ENCODE results near the gene CC2D2A.

Gene CC2D2A

DNA sequence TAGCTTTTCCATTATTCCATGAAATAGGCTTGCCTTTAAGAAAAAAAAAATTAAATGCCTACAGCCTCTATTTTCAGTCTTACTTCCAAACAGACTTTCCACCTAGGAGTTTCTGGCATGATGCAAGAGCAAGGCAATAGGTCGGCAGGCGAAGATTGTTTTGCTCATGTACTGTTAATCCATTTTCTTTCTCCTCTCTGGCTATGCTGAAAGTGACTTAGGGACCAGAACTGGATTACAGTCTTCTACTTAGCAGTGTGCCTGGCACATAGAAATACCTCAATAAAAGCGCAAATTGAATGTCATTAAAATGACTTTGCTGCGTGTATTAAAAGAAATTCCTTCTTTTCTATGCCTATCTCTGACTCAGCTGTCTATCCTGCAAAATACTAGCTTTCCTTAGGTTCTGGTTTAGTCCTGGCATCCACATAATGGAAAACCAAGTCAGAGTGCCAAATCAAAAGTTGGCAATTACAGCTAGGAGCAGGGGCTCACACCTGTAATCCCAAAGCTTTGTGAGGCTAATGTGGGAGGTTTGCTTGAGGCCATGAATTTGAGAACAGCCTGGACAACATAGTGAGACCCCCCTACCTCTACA lies 51.9 kb downstream of the CC2D2A start:
- no peak for DNase-seq

- DNase-seq, result no peak
Observed at GRCh38 chr4:15525080-15525479, 55.4 kb downstream of the CC2D2A start.

DNA sequence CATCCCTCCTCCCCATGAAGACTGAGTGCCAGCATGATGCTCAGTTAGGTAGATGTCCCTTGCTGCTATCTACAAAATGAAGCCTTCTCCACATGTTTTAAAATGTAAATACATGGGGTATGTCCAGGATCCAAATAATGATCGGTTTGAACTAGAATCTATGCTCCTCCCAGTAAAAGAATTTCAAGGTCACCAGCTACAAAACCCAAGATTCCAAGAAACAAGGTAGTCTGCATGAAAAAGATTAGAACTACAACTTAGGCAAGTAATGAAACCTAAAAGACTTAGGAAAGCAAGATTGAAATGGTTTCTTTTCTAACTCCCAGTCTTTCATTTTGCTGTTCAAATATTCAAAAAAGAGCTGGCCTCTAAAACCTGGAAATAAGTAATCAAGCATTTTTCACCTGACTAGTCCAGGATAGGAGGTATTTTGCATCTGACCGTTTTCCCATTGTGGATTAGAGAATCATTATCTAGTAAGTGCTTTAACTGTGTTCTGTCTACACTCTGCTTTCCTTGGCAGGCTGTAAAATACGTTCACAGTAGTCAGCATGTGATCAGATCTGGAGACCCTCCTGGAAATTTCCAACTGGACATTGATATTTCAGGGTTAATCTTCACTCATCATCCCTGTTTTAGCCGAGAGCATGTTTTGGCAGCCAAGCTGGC lies 57.4 kb downstream of the CC2D2A start:
- no peak for DNase-seq

DNA sequence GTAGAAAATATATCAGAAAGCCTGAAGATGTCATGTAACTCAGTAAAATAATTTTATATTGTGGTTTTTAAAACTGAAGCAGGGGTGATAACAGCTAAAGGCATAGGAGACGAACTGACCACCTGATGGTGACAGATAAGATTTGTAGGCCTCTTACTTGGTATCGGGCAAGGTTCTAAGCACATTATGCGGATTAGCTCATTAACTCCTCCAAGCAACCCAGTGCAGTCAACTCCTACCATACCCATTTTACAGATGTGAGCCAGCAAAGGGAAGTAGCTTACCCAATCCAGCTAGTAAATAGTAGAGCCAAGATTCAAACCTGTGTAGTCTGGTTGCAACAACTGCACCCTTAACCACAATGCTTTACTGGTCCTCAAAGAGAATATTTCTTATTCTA lies 62.1 kb downstream of the CC2D2A start:
- no peak for DNase-seq

GRCh38 chr4:15533817-15534216 lies 64.1 kb downstream of the CC2D2A start:
- no peak for DNase-seq

DNA sequence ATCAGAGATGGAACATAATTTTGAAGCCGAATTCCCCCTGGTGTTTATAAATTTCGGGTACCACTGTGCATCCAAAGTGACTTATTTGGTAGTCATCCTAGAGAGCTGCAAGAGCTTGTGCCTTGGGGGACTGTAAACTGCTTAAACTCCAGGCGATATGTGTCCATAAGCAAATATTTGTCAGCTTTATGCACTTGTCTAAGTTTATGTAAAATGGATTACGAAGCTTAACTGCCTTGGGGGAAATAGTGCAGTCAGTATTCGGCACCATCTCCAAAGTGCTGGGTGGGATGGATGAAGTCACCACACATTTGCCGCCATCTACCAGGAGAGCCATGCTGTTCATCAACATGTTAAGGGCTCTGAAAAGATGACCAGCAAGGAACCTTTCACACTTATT lies 65.9 kb downstream of the CC2D2A start:
- no peak for DNase-seq

- no peak for DNase-seq
Observed at GRCh38 chr4:15536552-15537499, 67.1 kb downstream of the CC2D2A start.

DNA sequence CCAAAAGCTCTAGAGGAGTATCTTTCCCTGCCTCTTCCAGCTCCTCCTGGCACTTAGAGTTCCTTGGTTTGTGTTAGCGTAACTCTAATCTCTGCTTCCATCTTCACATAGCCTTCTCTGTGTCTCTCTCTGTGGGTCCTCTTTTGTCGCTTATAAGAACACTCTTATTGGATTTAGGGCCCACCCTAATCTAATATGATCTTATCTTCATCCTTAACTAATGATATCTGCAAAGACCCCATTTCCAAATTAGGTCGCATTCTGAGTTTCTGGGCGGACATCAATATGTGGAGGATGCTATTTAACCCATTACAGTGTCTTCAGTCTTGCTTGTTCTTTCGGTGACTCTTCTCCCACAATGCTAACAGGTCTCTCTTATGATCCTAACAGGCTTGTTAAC lies 72.3 kb downstream of the CC2D2A start:
- DNase-seq, result no peak

GRCh38 chr4:15542760-15543159 lies 73.1 kb downstream of the CC2D2A start:
- DNase-seq, result no peak

GRCh38 chr4:15543537-15544247 lies 74.0 kb downstream of the CC2D2A start:
- no peak for DNase-seq

- no peak for DNase-seq
Observed at GRCh38 chr4:15544248-15544729, 74.6 kb downstream of the CC2D2A start.

- DNase-seq, result no peak
Observed at GRCh38 chr4:15545371-15545770, 75.7 kb downstream of the CC2D2A start.

DNA sequence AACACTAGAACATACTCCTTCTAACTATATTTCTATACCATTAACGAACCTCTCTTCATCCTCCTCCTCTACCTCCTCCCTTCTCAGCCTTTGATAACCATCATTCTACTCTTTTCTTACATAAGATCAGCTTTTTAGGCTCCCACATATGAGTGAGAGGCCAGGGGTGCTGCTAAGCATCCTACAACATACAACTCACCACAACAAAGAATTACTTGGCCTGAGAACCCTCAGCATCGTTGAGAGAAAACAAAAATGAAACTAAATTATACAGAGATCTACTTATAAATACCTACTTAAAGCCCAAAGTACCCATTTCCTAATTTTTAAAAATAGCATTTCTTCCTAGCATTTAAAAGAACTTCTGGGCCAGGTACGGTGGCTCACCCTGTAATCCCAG lies 77.7 kb downstream of the CC2D2A start:
- DNase-seq, result no peak

DNA sequence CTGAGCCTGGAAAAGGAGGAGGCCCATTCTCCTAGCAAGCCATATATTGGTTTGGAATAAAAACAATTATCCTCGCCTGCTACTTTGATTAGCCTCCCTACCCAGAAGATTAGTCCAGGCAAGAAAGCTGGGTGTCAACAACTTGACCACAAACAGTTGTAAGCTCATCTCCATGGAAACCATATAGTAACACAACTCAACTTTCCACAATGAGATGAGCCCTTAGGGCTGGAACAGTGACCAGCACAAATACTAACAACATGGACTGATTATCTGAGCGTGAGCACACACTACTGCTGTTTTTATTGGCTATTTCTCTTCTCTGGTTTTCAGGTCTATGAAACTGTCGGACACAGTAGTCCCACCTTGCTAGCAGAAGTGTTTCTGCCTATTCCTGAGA lies 80.8 kb downstream of the CC2D2A start:
- no peak for DNase-seq

GRCh38 chr4:15551740-15552446 lies 82.2 kb downstream of the CC2D2A start:
- DNase-seq, result no peak

- no peak for DNase-seq
Observed at GRCh38 chr4:15552557-15553362, 83.1 kb downstream of the CC2D2A start.

DNA sequence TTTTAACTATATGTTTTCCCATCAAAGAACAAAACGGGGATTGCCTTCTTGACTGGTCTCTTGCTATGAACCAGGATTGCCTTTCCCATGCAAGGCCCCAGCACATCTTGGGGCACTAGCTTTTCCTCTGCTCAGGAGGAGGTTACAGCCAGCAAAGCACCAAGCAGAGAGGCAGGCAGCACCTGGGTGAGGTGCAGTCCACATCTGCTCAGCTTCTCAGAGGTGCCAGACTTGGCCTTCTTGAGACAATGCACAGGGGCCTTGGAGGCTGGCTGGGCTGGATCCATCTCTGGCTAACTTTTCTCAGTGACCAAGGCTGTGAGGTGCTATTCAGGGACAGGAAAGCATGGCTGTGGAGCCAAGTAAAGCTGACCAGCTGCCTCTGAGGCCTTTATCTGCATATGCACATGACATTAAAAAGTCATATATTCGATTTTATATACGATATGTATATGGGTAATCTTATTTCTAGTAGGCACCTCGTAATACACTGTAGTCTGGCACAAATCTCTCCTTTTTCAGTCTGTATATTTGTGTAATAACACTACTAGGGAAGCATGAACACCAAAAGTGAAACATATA lies 86.9 kb downstream of the CC2D2A start:
- no peak for DNase-seq

GRCh38 chr4:15557786-15558550 lies 88.3 kb downstream of the CC2D2A start:
- no peak for DNase-seq

GRCh38 chr4:15558561-15558960 lies 88.9 kb downstream of the CC2D2A start:
- DNase-seq, result no peak

GRCh38 chr4:15562114-15562513 lies 92.4 kb downstream of the CC2D2A start:
- DNase-seq, result no peak
